ENCODE measurements around the gene TRIP4.
"Not testable (repeated sequence)": the region's sequence is repeated elsewhere in the genome, so short reads cannot be mapped to it uniquely, and the experiment has no call there.

The TRIP4 gene

DNA sequence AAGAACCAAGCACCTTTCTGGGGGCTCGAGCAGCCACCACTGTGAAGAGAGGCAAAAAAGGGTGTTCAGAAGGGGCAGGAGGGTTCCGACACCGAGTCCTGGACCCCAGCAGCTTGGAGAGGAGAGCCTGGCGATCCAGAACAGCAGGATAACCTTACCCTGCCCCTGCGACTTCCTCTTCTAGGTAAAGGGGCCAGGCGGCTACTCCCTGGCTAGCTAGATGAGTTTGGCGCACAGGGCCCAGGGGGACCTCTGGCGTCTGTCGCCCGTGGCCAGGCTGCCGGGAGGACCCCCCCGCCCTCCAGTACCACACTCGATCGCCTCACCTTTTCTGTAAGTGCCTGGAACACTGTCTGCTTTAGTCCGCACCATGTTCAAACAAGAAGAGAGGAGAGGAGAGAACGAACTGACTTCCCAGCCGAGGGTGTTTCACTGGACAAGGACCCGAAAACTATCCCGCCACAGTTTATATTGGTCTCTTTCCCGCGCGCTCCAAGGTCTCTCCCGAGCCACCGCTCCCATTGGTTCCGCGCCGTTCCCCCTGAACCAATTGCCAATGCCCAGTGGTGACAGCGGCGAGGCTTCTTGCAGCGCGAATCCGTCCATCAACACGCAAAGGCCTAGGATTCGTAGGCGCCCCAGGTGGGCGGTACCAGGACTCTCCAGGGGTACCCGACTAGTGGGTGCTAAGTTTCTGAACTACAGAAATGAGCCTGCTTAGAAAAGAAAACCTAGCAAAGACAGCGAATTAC, 6.5 kb upstream of the TRIP4 start, which contains the start of gene PCLAF:
PCLAF (minus strand) TSS at position 442 of the 752 bp plus-strand sequence; CDS start at position 372, 70 bp downstream.
- peak; percentile 96 for FAIRE-seq

DNA sequence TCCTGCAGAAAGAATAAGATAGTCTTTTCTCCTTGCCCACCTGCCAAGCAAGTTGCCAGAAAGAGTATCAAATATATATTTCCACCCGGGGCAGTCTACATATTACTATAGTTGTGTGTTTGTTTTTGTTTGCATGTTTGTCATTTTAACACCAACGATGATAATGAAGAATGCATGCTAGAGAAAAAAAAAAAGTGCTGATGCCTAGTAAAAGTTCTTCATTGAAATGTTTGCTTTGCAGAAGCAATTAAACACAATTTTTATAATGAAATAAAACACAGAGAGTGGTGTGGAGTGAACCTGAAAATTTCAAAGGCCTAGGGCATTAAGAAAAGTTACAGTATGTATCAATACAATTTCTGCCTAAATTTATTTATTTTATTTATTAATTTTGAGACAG, 3.9 kb upstream of the TRIP4 start:
- no peak for FAIRE-seq

DNA sequence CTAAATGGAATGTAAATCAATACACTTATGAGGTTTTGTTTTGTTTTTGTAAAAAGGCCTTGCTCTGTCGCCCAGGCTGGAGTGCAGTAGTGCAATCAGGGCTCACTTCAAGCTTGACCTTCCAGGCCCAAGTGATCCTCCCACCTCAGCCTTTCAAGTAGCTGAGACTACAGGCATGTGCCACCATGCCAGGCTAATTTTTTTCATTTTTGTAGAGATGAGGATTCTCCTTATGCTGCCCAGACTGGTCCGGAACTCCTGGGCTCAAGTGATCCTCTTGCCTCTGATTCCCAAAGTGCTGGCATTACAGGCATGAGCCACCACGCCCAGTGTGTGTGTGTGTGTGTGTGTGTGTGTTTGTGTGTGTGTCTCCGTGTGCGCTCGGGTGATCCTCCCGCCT, 1.3 kb upstream of the TRIP4 start:
- no peak for FAIRE-seq

DNA sequence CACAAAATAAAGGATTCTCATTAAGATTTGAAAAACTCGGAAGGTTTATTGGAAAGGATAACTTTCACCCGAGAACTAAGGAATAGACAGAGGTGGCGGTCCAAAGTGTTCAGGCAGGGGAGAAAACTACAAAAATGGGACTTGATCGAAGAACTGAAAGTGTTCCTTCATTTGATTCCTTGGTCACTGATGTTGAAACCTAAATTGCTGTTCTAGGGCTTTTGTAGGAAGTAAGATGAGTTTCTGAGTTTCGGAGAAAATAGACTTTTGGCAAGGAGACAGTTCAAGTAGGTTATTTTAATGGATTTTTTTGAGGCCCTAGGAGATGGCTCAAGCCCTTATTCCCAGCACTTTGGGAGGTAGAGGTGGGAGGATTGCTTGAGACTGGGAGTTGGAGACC, 1.4 kb downstream of the TRIP4 start:
- FAIRE-seq, result no peak

DNA sequence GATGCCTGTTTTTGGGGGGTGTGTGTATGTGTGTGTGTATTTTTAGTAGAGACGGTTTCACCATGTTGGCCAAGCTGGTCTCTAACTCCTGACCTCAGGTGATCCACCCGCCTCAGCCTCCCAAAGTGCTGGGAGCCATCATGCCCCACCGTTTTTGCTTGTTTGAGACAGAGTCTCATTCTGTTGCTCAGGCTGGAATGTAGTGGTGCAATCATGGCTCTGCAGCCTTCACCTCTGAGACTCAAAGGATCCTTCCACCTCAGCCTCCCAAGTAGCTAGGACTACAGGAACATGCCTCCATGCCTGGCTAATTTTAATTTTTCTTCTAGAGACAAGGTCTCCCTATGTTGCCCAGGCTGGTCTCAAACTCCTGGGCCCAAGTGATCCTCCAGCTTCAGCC, 4.8 kb downstream of the TRIP4 start:
- FAIRE-seq, result not testable (repeated sequence)

DNA sequence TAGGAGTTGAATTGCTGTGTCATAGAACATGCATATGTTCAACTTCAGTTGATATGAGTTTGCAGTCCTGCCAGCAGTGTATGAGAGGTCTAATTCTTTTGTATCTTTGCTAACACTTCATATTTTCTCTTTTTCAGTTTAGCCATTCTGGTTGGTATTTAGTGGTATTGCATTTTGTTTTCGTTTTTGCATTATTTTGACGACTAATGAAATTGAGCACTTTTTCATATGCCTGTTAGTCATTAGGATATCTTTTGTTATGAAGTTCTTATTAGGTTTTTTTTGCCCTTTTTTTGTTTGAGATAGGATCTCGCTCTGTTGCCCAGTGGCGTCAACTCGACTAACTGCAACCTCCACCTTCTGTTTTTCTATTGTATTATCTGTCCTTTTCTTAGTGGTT, 9.2 kb downstream of the TRIP4 start:
- FAIRE-seq, result no peak

DNA sequence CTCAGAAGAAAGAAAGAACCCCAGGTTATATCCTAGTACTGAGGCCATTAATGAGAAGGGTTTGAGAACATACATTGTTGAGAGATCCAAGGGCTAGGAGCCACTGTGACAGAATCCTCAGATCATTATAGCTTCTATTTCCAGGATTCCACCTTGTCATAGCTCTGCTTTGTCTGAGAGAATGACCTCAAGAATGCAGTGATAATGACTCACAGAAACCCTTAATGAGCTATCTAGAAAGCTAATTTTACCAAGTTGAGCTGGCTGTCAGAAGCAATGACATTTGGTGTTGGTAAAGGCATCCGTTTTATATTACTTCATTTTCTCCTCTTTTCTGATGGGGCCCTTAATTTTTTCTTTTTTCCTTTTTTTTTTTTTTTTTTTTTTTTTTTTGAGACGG, 10.9 kb downstream of the TRIP4 start:
- FAIRE-seq, result no peak

DNA sequence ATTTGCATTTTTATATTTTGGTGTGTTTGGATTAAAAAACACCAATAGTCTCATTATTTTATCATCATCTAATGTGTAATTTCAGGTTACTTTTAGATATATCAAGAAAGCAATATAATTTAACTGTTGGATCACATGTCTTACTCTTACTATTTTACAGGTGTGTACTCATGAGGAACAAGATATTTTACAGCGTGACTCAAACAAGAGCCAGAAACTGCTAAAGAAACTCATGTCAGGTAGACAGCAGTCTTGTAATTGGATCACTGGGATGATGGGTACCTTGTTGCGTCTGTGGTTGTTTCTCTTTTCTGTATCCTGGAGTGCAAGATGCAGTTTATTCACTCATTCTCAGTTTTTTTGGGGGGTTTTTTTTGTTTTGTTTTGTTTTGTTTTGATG, 12.9 kb downstream of the TRIP4 start:
- FAIRE-seq, result no peak

DNA sequence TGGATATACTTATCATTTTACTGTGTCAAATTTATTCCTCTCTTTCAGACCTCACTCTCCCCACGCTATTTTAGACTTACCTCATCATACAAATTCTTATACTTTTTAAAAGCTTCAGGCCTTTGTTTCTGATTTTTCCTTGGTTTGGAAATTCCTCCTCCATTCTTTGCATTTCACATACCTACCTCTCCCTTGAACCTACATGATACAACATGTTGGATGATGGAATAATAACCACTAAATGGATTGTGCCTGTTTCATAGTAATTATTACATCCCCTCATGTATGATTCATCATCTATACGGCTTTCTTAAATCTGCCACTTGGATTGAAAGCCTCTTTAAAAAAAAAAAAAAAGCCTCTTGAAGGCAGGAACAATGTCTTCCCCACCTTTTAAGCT, 24.6 kb downstream of the TRIP4 start:
- no peak for FAIRE-seq

DNA sequence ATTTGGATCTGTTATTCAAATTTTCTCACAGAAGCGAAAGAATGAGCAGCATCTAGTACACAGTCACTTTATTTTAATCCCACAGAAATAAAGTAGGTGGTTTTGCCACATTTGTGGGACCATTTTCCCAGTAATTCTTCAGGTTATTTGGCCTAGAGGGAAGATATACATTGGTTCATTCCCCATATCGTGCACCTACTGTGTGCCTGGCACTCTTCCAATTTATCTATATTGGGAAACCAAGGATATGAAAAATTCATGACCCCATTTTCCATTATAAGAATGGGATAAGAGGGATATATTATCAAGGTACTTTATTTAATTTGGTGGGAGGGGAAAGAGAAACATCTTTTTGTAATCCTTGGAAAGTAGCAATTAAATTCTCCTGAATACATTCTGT, 35.1 kb downstream of the TRIP4 start:
- FAIRE-seq, result no peak

DNA sequence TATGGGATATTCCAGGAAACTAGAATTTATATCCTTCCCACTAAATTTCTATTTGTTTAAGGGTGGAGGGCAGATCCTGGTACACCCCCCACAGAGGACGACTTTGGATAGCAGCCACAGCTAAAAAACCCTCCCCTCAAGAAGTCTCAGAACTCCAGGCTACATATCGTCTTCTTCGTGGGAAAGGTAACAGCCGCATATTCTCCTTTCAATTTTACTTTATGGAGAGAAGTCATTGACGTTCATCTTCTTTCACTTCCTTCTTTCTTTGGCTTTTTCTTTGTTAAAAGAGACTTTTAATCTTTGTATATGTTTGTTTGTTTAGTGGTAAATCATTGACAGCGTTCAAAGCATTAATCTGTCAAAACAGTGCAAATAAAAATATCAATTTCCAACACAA, 36.3 kb downstream of the TRIP4 start:
- FAIRE-seq, result no peak

DNA sequence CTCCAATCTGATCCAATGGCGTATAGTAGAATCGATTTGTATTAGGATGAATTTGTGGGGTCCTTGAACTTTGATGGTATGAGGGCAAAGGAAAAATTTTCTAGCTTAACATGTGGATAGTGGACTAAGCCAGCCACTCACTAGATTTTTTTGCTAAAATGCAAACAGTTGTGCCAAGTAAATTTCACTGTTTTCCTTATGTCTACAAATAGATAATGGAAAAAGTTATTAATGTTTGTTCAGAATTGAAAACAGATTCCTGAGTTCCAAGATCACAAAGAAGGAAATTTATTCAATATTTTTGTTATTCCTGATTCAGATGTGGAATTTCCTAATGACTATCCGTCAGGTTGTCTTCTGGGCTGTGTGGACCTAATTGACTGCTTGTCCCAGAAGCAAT, 37.6 kb downstream of the TRIP4 start:
- FAIRE-seq, result no peak

DNA sequence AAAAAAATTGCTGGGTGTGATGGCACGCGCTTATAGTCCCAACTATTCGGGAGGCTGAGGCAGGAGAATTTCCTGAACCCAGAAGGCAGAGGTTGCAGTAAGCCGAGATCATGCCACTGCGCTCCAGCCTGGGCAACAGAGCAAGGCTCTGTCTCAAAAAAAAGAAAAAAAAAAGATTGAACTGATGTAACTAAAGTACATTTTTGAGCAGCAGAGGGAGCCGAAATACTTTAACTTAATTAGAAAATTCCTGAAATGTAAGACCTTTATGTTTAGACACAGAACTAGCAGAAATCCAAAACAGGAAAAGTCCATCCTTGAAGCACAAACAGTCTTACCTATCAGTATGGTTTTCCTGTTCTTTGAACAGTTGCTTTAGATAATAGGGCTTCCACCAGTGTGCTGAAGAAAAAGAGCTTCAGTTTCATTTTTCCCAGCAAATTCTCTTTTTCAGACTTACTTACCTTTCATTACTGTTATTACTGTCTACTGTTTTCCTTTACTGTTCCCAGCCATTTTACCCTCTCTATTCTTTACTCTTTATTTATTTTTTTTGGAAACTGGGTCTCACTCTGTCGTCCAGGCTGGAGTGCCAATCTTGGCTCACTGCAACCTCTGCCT, 39.3 kb downstream of the TRIP4 start:
- peak; percentile 88 for FAIRE-seq

DNA sequence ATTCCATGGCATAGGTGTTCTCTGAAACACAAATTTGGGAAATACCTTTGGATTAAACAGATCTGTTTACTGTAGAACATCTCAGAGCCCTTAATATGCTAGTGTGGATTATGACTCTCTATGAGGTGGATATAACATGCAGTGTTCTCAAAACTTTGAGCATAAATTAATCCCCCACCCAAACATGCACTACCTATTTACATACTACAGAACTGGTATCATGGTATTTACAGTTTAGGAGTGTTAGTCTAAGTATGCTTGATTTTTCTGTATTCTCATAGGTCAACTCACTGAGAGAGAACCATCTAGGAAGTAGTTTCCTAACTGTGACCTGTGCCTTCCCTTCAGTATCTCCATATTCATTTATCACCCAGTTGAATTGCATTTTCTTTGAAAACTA, 41.8 kb downstream of the TRIP4 start:
- FAIRE-seq, result no peak

DNA sequence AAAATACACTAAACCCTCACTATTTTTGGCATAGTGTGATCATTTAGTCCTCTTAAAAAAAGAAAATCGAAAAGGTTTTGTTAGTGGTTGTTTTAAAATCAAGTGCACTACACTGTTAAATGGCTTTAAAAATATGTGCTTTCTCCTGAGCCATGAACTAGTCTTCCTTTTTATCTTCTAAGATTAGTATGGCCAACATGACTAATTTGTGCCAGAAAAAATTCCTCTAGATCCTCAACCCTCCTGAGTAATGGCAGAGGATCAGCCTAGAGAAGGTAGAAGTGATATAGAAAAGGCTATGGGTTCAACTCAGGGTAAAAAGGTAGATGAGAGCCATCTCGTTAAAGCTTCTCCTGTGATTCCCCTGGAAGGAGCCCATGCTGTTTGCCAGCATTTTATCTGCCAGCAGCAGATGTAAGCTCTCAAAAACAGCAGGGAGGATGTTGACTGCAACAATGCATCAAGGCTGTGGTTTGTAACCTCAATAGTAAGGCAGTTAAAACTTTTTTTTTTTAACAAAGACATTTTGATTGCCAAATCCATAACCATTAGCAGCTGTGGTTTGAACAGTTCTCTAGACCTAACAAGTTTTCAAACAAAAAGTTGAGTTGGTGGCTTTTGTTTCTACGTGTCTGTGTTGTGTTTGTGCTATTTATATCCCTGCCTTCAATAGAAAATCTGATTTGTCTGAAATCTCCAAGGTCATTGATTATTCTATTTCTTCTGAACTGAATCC, 42.5 kb downstream of the TRIP4 start:
- FAIRE-seq, result no peak

DNA sequence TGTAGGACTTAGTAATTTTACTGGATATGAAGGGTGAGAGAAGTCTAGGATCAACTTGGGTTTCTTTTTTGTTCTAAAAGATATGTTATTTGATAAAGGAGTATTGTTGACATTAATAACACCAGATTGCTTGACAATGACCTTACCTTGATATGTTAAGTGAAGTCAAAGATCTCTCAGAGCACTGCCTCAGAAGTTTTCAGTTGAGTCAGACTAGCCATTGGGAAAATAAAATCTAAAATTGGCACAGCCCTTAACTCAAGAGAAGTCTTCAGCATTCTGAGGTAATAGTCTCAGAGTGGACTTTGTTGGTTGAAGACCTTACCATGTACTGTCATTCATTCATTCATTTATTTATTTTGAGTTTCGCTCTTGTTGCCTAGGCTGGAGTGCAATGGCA, 50.3 kb downstream of the TRIP4 start:
- no peak for FAIRE-seq

DNA sequence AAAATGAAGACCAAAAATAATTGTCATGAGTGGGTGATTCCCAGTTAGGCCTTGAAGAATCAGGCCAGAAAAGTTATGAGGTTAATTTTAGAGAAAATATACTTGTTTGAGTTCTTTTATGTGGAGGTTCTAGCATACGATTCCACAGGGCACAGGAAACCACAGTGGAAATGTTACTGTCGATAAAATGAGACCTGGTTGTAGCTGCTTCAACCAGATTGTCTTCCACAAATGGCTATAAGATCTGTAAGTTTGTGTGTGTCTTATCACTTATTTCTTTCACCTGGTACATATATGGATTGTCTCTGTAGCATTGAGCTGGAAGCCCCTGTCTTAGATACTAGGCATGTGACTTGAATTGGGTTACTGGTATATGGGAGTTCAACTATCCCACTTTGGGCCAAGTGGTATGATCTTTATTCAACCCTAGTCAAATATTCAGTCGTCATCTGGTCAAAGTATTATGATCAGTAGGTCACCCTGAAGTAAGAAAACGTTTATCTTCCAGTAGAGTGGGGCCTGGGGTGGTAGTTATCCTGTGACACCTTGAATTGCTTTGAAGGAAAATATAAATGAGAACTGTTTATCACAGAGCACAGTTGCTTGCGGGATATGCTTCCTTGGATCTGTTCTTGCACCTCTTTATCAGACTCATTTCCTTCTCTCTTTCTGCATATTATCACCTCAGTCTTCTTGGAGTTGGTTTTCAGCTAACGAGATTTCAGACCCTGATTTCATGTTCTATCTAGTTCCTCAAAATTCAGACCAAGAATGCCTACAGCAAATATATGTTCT, 51.2 kb downstream of the TRIP4 start:
- FAIRE-seq, result no peak

DNA sequence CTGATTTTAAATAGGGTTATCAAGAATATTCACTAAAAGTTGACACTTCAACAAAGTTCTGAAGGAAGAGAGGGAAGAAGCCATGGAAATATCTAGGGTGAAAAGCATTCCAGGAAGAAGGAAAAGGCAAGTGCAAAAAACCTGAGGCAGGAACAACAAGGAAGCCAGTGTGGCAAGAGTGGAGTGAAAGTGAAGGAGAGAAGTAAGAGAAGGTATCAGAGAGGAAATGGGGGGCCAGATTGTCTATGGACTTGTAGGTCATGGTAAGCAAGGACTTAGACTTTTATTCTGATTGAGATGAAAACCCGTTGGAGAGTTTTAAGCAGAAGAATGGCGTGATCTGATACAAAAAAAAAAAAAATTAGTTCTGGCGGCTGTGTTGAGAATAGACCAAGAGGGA, 54.2 kb downstream of the TRIP4 start:
- FAIRE-seq, result no peak

DNA sequence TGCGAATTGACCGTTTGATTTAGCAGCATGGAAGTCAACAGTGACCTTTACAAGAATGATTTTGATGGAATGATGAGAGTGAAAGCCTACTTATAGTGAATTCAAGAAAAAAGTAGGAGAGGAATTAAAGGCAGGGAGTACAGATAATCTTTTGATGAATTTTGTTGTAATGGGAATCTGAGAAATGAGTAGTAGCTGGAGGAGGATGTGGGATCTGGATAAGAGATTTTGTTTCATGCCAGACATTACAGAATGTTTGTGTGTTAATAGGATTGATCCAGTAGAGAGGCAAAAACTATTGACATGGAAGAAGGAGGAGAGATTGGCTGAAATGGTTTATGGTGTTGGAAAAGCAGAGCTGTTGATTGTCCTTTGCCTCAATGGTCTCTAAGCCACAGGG, 55.4 kb downstream of the TRIP4 start:
- FAIRE-seq, result no peak

DNA sequence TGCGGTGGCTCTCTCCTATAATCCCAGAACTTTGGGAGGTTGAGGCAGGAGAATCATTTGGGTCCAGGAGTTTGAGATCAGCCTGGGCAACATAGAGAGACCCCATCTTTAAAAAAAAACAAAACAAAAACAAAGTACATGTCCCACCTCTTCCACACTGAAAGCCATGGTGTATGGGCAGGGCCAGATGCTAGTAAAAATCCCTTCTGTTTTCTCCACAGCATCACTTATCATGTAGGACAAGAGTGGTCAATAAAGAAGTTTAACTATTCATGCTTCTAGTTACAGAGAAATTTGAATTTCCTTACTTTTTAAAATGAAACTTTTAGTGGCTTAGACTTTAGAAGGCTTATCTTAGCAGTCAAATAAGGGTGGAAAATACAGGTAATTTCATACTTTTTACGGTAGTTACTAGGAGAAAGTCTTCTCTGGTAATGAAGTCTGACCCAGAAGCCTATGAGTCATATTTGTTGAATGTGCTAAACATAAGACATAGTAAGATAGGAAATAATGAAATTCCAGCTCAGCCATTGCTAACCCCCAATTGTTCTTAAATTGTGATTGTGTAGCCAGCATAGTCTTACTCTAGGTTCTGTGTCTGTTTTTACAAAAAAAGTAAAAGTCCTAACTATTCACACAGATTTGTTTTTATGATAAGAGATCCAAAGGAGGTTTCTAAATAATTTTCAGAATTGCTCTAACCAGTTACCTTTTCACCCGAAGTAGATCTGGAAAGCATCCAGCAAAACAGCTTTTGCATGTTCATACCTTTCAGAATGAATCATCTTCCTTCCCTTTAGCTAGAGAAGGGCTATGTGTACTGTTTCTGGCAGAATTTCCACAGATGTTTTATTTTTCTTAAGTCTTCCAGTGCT, 56.3 kb downstream of the TRIP4 start:
- FAIRE-seq, result no peak

DNA sequence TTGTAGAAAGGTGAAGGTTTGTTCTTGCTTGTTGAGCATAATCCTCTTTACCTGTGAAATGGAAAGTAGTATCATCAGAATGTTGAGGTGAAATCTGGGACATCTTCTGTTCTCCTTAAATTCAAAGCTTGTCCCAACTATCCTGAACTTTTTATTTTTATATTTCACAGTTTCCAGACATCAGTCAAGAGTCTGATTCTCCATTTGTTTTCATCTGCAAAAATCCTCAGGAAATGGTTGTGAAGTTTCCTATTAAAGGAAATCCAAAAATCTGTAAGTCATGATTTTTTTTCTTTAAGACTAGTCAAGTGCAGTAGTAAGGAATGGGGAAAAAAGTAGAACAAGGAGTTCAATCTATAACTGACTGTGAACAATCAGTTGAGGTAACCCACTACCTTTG, 57.2 kb downstream of the TRIP4 start:
- no peak for FAIRE-seq

All from A204.1 (cell line).